ENCODE results near the gene ATAD5. TPM values are rescaled to one million over a fixed set of nuclear protein-coding genes. Genes with fewer than 3 reads are reported as not detected.
"Not testable (repeated sequence)": the region's sequence is repeated elsewhere in the genome, so short reads cannot be mapped to it uniquely, and the experiment has no call there.

Gene ATAD5
- total RNA-seq, 3 donors from 2014 or later = 1.3 to 3.1 (median 1.6) TPM

DNA sequence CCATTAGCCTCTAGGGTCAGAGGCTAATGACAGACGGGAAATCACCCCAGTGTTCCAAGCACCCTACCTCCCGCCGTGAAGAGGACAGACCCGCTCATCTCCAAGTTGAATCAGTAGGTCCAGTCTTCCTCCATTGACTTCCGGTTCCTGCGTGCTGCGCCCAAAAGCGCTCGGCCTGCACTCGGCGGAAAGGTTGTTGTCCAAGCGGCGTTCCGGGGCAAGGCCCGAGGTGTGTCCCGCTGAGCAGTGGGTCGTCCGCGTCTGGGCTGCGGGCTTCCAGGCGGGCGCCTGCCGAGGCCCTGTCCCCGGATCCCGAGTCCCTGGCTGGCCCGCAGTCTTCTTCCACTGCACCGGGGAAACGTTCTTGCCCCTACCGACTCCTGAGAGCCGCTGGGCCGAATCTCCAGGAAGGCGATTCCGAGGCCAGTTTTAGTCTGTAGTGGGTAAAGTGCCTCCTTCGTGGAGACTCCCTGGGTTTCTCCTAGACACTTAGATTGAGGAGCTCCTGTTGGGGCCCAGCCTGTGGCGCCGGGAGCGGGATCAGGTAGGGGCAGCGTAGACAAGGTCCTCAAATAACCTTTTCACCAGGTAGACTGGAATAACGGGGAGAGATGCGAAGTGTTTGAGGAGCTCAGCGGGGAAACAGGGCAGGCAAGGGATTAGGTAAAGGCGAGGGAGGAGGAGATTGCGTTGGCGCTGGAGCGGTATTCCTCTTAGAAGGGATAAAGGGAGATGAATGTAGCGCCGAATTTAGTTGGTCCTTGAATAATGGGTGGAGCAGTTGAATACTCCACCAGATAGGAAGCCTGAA, 74.5 kb downstream of the ATAD5 start, which contains the start of gene TEFM:
TSS of gene TEFM (minus strand) at position 138 of the 811 bp plus-strand sequence. CDS start at position 98, 40 bp downstream.
- H3K9me3 ChIP-seq = no peaks in the 10 kb centered on the region
- peak in 2 of 3 donors; percentile 77 to 81 for TF ChIP-seq POLR2AphosphoS5 (IDR thresholded peaks at IDR 0.05)
- TF ChIP-seq POLR2A (IDR thresholded peaks at IDR 0.05) = no peak
- intact Hi-C loops (cut with DNase I; ENCODE audit: low total_unique reads) = no loop called here
- H3K4me1 ChIP-seq = no peaks in the 10 kb centered on the region
- peak within 1 kb of the TSS; percentile 71 to 72 (median 72) for H3K4me3 ChIP-seq
- no peaks in the 10 kb centered on the region for H3K36me3 ChIP-seq
- peak within 1 kb of the TSS; percentile 82 to 89 for H3K27ac ChIP-seq
- H3K27me3 ChIP-seq = no peaks in the 10 kb centered on the region
- DNase-seq (ENCODE audit: low spot score in 2 of 2) = peak; percentile 76 to 87

DNA sequence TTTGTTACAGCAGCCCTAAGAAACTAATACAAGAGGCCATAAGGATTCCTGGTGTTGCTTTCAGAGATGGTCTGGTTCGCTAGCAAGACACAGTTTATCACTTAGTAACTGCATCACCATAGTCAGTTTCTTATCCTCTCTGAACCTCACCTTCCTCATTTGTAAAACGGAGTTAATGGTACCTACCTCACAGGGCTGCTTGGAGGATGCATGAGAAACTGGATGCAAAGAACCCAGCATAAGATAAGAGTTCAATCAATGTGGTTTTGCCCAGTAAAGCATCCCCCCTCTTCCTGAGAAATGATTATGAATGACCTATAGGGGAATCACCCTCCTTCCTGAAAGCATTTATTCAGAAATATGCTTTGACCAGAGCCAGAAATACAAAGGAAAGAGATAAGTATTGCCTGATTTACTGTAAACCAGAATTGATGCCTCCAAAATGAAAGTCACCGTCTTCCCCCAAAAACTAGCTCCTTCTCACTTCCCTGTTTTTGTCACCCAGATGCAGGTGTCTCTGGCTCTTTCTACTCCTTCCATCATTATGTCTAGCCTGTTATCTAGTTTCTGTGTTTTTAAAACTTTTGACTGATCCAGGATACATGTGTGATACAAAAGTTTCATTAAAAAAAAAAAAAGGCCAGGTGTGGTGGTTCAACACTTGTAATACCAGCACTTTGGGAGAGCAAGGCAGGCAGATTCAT, 77.1 kb downstream of the ATAD5 start:
- H3K27ac ChIP-seq = no peak overlapping the region
- intact Hi-C loops (cut with DNase I; ENCODE audit: low total_unique reads) = no loop called here
- H3K36me3 ChIP-seq = no peaks in the 10 kb centered on the region
- no peaks in the 10 kb centered on the region for H3K4me1 ChIP-seq
- H3K9me3 ChIP-seq = no peaks in the 10 kb centered on the region
- no peaks in the 10 kb centered on the region for H3K27me3 ChIP-seq
- no peak for TF ChIP-seq POLR2AphosphoS5 (IDR thresholded peaks at IDR 0.05)
- TF ChIP-seq, protein P1, sequence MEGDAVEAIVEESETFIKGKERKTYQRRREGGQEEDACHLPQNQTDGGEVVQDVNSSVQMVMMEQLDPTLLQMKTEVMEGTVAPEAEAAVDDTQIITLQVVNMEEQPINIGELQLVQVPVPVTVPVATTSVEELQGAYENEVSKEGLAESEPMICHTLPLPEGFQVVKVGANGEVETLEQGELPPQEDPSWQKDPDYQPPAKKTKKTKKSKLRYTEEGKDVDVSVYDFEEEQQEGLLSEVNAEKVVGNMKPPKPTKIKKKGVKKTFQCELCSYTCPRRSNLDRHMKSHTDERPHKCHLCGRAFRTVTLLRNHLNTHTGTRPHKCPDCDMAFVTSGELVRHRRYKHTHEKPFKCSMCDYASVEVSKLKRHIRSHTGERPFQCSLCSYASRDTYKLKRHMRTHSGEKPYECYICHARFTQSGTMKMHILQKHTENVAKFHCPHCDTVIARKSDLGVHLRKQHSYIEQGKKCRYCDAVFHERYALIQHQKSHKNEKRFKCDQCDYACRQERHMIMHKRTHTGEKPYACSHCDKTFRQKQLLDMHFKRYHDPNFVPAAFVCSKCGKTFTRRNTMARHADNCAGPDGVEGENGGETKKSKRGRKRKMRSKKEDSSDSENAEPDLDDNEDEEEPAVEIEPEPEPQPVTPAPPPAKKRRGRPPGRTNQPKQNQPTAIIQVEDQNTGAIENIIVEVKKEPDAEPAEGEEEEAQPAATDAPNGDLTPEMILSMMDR (IDR thresholded peaks at IDR 0.05) = no peak
- TF ChIP-seq POLR2A (IDR thresholded peaks at IDR 0.05) = no peak
- no peak for DNase-seq (ENCODE audit: low spot score in 2 of 2)
- H3K4me3 ChIP-seq = no peak overlapping the region

DNA sequence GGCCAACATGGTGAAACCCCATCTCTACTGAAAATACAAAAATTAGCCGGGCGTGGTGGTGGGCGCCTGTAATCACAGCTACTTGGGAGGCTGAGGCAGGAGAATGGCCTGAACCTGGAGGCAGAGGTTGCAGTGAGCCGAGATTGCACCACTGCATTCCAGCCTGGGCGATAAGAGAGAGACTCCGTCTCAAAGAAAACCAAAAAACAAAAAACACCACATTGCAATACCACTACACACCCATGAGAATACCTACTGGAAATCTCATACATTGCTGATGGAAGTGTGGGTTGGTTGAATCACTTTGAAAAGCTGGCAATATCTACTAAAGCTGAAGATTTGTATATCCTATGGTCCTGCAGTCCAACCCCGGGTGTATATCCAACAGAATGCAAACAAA, 78.4 kb downstream of the ATAD5 start:
- H3K4me3 ChIP-seq; H3K36me3 ChIP-seq; DNase-seq (ENCODE audit: low spot score in 2 of 2); intact Hi-C loops (cut with DNase I; ENCODE audit: low total_unique reads); H3K4me1 ChIP-seq; H3K27ac ChIP-seq; H3K9me3 ChIP-seq; H3K27me3 ChIP-seq: not testable (repeated sequence)

DNA sequence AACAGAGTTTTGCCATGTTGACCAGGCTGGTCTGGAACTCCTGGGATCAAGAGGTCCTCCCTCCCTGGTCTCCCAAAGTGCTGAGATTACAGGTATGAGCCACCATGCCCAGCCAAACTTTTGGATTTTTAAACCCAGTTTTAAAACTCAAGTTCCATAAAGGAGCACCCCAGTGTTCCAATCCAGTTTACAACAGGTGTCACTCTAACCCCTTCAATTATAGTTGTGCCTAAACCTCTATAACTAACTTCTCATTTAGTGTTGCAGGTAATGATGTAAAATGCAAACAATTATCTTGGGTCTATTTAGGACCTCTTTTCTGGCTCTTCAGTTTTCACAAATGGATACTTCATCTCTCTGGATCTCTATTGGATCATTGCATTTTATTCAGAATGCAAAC, 82.2 kb downstream of the ATAD5 start:
- Histone ChIP-seq H3K9me3 (no peaks in the 10 kb centered on the region), H3K4me1 (no peaks in the 10 kb centered on the region), H3K27ac (no peak overlapping the region), H3K4me3 (no peak overlapping the region), H3K27me3 (no peaks in the 10 kb centered on the region), H3K36me3 (no peaks in the 10 kb centered on the region)
- no peak for DNase-seq (ENCODE audit: low spot score in 2 of 2)
- intact Hi-C loops (cut with DNase I; ENCODE audit: low total_unique reads) = no loop called here
- TF ChIP-seq, protein P1 (IDR thresholded peaks at IDR 0.05) = no peak
- no peak for TF ChIP-seq POLR2A (IDR thresholded peaks at IDR 0.05)

DNA sequence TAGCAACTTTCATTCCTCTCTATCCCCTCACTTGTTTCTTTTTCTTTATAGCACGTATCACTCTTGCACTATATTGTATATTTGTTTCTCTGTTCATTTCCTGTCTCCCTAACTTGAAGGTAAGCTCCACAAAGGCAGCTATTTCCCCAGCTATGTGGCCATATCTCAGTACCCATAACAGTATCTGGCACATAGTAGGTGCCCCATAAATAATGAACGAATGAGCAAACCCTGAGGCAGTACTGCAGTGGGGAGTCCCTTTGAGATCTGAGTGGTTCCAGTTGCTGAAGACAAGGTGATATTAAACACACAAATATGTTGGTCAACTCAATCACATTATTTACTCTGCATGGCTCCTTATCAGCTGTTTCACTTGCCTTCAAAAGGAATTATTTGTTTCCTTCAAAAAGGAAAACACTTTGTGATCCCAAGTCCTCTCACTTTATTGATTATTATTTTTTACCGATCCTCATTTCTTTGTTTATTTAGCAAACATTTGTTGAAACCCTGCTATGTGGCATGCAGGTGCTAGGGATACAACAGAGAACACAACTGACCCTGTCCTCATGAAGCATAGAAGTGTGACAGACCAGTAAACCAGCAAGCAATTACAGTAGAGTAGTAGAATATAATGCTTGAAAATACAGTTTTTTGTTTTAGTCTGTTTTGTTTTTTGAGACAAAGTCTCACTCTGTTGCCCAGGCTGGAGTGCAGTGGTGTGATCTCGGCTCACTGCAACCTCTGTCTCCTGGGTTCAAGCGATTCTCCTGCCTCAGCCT, 84.3 kb downstream of the ATAD5 start:
- intact Hi-C loops (cut with DNase I; ENCODE audit: low total_unique reads) = no loop called here
- H3K4me1 ChIP-seq = no peaks in the 10 kb centered on the region

More for the DNA sequence above, 84.3 kb downstream of the ATAD5 start:
- Histone ChIP-seq H3K36me3 (no peaks in the 10 kb centered on the region), H3K9me3 (no peaks in the 10 kb centered on the region), H3K27me3 (no peaks in the 10 kb centered on the region), H3K27ac (no peak overlapping the region), H3K4me3 (no peak overlapping the region)
- TF ChIP-seq POLR2AphosphoS5 (IDR thresholded peaks at IDR 0.05) (no peak), POLR2A (IDR thresholded peaks at IDR 0.05) (no peak)
- TF ChIP-seq, protein P1 (IDR thresholded peaks at IDR 0.05) = no peak
- no peak for DNase-seq (ENCODE audit: low spot score in 2 of 2)

Data from breast epithelium (tissue), 4 donors.